Activated CD8-positive, alpha-beta memory T cell treated with anti-CD3 and anti-CD28 coated beads for 4 hours (primary cell): Measurements from ENCODE around the gene NAPB.

Source experiments
- DNase-seq, 2 donors: peaks; one replicate each; pipeline ENCODE4 v3.0.0-alpha.2; 2020; ENCODE audit warnings: low read depth in 2 of 2

NAPB gene

GRCh38 chr20:23347791-23348190 lies 73.5 kb downstream of the NAPB start:
- no peak for DNase-seq

- DNase-seq: no peak
Observed at GRCh38 chr20:23346002-23346401, 75.3 kb downstream of the NAPB start.

- no peak for DNase-seq
Observed at GRCh38 chr20:23344336-23344735, 77.0 kb downstream of the NAPB start.

GRCh38 chr20:23343590-23343989 lies 77.7 kb downstream of the NAPB start:
- no peak for DNase-seq

DNA sequence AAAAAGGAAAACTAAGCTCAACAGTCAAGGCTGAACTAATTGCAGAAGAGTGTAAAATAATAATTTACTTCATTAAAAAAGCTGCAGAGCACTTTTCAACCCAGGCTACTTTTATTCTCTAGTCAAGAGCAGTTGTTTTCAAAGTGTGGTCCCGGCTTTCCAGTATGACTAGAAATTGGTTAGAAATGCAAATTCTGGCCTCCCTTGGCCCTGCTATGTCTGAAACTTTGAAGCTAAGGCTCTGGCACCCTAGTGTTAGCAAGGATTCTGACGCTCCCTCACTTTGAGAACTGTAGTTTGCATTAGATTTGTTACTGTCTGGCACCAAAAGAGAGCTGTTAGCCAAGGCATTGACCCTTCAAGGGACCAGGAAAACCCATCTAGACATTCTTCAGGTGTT lies 80.2 kb downstream of the NAPB start:
- no peak for DNase-seq

GRCh38 chr20:23340524-23340923 lies 80.8 kb downstream of the NAPB start:
- DNase-seq: no peak

DNA sequence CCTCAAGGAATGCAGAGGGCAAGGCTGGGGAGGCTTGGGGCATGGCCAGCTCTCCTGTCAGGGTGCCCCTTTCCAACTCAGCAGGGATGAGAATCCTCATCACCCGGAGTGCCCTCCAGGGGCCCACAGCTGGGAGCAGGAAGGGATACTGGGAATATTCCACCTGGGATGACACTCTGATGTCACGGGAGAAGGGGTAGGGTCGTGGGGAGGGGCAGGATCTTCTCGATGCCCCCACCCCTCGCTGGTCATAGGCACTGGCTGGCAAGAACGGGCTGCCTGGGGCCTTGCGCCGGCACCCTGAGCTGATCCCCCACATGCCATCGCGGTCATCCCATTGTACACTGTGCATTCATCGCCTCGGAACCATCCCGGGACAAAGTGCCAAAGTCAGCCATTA lies 81.3 kb downstream of the NAPB start:
- DNase-seq: no peak

GRCh38 chr20:23337312-23337711 lies 84.0 kb downstream of the NAPB start:
- no peak for DNase-seq

DNA sequence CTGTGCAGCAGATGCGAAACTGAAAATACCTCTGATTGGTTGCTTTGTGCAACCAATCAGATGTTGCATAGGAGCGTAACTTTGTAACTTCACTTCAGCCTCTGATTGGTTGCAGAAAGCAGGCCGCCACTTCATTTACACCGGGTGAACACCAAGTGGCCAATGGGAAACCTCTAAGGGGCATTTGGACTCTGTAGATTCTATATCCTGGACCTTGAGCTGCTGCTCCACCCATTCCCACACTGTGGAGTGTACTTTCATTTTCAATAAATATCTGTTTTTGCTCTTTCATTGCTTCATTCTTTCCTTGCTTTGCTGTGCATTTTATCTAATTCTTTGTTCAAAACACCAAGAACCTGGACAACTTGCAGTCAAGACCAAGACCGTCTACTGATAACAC lies 84.8 kb downstream of the NAPB start:
- no peak for DNase-seq

DNA sequence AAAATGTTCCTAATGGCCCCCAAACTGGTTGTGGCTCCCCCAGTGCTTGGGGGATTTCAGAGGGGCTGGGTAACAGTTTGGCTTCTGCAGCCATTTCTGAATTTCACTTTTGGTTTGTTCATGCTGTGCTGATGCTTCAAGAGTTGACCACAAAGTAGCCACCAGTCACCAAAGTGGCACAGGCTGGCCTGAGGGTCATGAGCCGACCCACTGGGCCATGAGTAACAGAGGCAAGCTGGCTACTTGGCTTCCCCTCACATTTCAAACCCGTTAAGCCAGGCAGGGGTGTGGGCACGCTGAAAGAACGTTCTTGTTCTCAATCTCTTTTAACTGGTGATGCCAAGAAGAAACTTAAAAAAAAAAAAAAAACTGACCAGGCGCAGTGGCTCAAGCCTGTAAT lies 85.8 kb downstream of the NAPB start:
- no peak for DNase-seq

DNA sequence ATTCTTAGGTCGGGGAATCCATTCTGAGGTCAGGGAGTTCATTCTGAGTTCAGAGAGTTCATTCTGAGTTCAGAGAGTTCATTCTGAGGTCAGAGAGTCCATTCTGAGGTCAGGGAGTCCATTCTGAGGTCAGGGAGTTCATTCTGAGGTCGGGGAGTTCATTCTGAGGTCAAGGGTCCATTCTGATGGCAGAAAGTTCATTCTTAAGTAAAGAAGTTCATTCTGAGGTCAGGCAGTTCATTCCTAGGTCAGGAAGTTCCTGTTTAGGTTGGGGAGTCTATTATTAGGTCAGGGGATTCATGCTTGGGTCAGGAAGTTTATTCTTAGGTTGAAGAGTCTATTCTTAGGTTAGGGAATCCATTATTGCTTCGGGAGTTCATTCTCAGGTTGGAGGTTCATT lies 87.2 kb downstream of the NAPB start:
- no peak for DNase-seq

DNA sequence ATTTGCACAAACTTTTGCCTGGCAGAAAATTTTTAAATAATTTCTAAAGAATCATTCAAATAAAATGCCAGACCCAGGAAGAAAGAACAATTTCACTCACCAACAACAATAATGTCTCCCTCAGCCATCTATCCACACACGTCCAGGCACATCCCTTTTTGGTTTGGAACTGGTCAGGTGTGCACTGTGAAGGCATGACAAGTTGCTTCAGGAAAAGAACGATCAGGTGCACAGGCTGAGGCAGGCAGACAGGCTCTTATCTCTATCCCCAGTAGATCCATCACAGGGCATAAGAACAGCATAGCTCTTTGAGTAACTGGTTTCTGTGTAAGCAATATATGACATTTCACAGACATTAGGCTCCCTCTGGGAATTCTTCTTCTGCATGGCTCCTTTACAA lies 88.8 kb downstream of the NAPB start:
- no peak for DNase-seq

DNA sequence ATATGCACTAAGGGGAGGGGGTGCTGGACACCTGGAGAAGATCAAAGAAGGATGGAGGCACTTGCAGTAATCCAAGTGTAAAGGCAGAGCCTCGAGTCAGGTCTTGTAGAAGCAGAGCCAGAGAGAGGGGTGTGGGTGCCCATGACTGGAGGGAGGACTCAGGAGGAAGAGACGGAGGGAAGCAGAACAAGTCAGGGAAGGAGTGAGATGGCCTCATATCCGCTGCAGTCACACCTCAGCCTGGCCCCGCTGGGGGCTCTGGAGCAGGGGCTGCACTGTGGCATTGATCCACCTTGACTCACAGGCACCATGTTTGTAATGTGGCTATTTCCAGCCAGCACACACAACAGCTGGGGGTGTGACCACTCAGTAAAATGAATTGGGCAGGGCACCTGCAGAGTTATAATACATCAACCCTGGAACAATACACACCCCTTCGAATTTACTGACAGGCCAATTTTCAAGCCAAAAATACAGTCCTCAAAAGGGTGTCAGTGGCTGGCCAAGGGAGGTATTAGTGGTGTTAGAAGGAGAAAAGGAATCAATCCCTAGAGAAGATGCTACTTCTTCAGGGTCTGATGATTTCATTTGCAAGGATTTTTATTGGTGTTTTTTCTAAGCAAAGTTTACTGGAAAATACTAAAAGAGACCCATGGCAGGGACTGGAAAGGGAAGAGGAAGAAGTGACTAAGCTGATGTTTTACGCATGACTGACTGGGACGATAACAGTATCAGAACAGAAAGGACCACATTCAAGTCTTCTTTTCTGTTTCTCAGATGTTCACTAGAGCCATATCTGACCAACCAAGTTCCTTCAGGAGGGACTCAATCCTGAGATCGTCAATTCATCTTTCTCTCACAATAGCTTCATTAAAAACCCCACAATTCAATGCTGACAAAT lies 89.6 kb downstream of the NAPB start:
- DNase-seq: no peak

DNA sequence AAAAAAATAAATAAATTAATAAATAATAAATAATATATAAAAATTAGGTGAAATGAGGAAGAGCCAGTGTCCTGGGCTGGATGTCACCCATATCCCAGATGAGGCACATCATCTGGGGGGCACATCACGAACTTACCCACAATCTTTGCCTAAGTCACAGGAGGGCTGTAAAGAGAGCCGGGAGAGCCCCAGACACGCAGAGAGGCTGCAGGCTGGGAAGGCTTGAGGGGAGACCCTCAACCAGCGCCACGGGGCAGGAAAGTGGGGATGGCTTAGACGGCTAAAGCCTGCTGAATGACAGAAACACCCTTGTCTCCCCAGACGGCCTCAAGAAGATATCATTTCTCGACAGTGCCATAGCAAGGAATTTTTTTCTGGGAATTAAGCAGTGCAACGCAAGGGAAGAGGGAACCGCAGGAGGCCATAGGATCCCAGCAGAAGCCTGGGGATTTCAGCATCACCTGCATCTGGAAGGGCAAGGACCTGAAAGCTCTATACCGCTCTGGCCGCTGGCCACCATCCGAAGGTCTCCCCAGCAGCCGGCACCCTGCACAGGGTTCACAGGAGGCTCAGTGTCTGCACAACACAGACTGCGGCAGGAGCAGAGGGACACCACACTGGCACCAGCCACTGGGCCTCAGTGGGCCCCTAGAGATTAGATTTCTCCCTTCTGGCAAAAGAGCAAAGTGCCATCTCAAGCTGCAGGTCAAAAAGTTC lies 93.5 kb downstream of the NAPB start:
- DNase-seq: no peak

DNA sequence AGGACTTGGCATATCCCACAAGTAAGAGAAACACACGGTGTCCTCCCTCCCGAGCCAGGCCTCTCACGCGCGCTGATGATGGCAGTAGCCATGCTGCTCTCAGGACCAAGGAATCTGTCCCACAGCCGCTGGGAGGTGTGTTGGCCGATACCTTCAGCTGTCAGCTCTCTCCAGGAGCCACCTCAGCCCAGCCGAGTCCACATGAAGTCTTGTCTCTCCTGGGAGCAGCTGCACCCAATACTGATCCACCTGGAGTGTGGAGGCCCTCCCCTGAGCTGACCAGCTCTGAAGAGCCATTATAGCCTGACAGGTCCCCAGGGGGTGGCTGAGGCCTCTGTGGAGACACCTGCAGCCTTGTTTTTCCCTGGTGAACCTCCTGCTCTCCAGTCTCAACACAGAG lies 94.5 kb downstream of the NAPB start:
- DNase-seq: no peak

DNA sequence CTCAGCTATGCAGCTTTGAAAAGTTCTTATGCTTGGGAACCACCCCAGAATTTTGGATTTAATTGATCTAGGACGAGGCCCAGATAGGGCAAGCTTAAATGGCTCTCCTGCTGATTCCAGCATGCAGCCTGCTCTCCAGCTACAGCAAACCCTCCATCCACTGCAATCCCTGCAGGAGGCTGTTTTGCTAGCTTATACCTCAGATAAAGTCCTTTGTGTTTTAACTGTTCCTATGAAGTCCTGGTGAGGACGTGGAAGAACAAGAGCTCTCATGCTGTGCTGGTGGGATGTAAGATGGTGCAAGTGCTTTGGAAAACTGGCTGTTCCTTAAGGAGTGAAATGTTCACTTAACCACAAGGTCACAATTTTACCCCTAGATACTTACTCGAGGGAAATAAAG lies 96.2 kb downstream of the NAPB start:
- DNase-seq: no peak
